GM18502 (cell line): Measurements from ENCODE around the gene PDGFB.

Experiments used
- ATAC-seq: cut with Tn5 transposase; IDR thresholded peaks from one replicate; pipeline ENCODE4 v1.9.1; 2021; ENCODE audit warnings: mild to moderate bottlenecking; ENCODE audit not compliant: unreplicated experiment, poor library complexity

The PDGFB gene

DNA sequence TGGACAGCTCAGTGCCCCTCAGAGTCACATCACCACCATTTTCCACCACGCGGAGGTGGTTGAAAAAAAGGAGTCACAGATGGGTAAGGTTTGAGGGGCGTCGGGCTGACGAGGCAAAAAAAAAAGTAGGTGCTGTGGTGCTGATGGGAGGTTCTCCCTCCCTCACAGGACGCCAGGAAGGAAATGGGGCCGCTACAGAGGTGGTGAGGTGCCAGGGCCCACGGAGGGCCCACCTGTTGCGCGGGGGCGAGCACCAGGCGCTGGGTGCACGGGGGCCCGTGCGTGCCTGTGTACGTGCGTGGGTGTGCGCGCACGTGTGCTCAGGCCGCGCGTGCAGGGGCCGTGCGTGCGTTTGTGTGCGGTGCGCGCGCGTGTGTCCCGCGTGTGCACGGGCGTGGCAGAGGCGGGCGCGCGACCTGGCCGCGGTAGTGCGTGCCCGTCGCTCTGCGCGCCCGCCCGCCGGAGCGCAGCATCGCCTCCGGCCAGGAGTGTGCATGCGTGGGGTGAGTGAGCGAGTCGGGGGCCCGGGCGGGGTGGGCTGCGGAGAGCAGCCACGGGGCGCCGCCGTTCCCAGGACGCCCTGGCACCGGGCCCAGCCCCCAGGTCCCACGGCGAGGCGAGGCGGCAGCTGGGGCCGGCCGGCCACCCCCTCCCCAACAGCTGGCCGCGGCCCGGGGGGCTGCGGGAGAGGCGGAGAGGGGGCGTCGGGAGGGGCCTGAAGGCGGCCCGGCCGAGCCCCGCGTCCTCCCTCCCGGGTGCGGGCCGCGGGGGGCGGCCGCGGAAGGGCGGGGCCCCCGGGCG lies 2.8 kb downstream of the PDGFB start:
- no peak for ATAC-seq

DNA sequence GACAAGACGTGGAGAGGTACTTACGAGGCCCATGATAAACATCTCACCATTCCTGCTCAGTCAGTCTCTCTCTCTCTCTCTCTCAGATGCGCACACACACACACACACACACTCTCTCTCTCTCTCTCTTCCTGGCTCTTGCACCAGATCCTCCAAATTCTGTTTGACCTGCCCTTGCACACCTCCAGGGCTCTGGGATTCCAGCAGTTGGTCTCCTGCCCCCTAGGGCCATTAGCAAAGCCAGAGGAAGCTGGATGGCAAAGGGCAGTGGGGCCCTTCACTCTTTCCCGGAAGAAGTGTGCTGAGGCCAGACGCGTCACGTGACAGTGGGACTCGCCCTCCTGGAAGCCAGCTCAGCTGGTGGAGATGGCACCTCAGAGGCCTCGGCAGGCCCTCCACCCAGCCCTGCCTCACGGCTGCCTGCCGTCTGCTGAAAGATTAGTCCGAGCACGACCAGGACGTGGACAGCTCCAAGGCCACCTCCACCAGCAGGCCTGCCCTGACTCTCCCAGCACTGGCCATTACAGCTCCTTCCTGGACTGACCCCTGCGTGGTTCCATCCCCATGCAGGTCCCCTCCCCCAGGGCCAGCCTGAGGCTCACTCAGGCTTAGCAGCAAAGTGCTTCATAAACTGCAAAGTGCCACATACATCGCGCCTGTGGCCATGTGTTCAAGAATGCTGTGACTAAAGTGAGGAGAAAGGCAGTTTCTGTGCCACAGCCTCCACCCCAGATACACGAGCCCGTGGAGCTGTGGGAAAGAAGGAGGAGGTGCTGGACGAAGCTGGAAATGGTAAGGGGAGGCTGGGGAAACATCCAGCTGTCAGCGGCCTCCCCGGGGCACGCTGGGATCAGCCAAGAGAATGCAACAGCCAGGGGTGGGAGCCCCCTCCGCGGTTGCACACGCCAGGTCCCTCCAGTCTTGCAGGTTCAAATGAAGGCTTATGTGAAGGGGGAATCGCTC lies 3.7 kb downstream of the PDGFB start:
- no peak for ATAC-seq

DNA sequence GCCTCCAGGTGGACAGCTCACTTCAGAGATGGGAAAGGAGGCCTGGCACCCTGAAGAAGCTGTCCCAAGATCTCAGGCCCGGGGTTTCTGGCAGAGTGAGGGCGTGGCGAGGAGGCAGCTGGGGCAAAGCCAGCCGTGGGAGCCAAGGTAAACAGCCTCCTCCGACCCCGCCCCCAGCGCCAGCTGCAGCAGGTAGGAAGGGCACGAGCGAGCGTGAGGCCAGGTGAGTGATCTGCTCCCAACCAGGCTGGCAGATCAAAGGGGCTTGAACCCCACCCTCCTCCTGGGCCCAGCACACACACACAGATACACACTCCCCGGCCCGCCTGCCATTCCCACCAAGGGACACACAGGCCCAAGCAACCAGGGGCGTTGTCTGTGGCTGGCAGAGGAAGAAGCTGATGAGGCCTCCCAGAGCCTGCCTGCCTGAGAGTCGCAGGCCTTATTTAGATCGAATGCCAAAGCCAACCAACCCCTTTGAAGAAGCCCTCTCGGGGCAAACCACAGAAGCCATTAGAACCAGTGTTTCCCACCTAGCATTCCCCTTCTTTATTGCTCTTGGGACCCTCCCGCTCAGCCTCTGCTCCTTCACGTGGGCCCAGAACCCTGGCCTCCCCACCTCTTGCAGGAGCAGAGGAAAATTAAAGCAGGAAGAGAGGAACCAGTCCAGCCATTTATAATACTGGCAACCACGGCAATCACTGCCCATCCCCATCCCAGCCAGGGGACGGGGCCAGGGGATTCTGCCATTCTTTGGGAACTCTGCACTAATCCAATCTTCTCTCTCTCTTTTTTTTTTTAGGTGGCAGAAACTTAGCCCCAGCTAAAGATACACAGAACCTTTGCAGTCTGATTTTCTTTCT lies 5.0 kb downstream of the PDGFB start:
- no peak for ATAC-seq

DNA sequence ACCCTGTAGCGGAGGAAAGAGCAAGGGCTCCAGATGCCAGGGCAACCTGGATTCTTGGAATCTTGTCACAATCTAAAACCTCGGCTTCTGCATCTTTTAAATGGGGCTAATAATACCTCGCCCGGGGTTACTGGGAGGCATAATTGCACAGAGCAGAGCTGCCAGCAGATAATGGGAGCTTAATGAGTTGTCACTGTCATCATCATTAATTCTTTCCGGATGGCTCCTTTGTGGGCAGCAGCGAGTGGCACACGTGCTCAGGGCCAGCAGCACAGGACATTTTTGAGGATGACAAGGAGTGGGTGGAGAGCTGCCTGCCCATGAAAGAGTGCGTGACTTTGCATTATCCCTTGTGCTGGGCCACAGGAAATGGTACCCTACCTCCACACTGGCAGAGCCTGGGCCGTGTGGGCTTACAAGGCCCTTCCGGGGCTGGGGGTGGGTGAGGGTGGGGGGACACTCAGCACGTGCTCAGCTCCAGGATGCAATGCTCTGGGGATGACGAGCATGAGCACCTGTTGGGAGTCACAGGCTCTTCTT lies 5.7 kb downstream of the PDGFB start:
- ATAC-seq = no peak

DNA sequence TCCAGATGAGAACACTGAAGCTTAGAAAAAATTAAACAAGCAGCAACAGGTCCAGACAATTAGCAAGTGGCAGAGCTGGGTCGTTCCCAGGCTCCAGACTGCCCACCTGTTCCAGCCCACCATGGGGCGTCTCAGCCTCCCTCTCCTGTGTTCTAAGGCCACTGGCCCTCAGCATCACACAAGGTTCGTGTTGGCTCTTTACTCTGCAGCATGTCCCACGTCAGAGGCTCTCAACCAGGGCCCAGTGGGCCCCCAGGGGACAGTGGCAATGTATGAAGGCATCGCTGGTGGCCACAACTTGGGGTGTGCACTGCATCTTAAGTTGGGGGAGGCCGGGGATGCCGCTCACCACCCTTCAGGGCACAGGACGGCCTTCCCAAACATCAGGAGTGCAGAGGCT lies 6.2 kb downstream of the PDGFB start:
- ATAC-seq = no peak

DNA sequence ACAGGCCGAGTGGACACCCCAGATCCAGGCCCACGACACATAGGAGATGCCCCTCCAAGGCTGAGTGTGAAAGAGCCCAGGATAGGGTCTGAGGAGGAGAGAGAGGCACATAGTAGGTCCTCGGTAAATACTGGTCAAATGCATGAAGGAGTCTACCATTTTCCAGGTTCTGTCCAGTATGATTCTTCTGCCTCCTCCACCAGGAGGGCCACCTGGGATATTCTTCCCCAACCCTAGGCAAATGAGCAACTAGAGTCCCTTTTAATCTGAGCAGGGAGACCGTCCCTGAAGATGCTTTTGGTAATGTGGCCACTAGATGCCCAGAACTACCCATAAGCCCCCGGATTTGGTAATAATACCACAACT lies 6.7 kb downstream of the PDGFB start:
- ATAC-seq = no peak

DNA sequence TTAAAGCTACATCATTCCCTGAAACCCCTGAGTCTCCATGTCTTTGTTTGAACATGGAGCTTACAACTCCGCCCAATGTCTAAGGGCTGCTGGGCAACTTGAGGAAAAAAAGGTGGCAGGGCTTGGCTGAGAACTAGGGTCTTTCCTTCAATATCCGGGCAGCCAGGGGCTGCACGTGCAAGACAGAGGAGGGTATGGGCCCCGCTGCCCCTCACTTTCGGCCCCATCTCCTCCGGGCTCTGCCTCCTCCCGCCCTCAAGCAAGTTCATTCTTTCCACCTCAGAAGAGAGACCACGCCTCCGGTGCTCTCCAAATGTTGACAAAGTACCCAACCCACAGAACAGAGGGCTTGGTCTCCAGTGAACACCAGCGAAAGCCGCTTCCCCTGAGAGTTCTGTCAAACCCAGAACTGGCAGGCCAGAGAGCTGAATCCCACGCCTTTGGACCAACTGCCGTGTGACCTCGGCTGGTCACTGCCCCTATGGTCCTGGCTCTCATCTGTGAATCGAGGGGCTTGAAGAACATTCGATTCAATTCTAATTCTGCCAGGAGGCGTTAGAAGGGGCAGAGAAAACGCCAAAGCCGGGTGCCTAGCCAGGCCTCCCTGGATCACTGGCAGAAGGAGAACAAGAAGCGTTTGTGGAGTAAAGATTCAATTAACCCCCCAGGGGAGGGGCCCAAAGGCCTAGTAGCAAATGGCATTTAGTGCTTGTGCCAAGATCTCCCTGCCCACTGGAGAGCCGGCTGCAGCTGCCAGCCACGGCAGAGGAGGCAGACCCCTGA lies 7.3 kb downstream of the PDGFB start:
- no peak for ATAC-seq

DNA sequence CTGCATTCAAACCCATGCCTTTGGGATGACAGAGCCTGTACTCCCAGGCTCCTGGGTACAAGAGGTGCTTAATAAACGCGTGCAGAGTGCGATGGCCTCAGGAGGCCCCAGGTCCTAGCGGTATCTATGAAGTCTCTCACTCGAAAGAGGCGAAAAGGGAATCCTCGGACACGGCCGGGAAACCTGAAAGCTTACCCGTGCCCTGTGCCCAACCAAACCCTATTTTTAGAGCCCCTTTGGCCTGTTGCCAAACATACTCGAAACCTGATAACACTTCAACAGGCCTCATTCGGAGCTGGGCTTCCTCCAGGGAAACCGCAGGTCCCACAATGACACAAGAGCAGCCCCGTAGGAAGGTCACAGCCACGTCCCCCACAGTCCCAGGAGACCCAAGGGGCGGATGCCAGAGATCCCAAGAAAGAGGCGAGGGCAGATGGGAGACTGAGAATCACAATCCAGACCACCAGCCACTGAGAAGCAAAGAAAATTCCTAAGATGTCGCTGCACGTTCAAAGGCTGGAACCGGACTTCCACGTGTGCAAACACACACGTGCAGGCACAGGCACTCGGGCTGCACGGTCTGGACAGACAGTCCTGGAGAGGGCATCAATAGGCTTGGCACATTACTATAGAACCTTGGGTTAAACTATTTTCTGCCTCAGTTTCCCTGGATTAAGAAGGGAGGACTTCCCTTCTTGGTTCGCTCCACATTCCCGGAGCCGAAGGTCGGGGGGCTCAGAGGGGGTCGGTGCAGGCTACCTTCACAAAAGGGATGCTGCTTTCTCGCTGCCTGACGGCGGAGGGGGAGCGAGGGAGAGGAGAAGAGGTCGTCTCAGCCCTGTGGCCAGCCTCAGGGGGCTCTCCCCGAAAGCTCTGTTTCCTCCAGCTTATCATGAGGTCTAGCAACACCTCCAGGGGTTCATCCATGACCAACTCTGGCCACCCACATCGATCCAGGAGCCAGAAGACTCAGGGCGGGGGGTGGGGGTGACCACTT lies 8.2 kb downstream of the PDGFB start:
- no peak for ATAC-seq

DNA sequence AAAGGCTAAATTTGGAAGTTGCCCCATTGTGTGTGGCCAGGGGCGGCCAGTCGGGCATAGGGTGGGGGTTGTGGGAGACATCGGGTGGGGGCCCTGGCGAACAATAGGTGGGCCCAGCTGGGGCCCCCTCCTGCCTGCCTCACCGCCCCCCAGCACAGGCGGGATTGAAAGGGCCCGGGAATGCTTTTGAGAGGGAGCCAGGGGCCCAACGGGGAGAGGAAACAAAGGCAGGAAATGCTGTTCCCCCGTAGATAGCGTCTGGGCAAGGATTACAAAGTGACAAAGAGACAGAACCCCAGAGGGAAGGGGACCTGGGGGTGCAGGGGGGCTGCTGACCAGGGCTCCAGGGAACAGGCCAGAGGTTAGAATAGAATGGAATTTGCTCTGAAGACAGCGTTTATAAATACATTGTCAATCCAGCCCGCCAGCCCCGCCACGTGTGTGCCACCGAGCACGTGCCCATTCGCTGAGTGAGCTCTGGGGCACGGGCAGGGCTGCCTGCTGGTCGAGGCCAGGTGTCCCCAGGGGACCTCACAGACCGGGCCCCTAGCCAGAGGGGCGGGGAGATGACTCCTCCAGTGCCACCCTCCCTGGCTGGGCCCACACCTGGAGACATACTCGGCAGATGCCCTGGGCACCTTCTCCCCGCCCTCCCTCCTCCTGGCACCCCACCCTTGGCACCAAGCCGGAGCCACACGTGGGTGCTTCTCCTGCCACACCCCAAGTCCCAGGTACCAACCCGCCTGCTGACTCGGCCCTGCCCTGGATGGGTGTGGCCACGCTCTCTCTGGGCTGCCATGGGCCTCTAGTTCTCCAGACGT lies 9.7 kb downstream of the PDGFB start:
- no peak for ATAC-seq

DNA sequence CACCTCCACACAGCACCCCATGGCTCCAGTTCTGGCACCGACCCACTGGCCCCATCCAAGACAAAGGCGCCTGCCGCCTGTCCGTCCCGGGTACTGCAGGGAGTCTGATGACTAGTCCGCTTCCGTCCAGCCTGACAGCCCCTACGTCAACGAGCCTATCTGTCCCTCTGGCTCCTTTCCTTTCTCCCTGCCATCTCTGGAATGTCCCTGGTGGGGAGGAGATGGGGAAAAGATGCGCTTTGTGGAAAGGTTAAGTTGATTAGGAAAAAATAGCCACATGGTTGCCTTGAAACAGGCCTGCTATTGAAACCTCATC lies 10.4 kb downstream of the PDGFB start:
- ATAC-seq = no peak

DNA sequence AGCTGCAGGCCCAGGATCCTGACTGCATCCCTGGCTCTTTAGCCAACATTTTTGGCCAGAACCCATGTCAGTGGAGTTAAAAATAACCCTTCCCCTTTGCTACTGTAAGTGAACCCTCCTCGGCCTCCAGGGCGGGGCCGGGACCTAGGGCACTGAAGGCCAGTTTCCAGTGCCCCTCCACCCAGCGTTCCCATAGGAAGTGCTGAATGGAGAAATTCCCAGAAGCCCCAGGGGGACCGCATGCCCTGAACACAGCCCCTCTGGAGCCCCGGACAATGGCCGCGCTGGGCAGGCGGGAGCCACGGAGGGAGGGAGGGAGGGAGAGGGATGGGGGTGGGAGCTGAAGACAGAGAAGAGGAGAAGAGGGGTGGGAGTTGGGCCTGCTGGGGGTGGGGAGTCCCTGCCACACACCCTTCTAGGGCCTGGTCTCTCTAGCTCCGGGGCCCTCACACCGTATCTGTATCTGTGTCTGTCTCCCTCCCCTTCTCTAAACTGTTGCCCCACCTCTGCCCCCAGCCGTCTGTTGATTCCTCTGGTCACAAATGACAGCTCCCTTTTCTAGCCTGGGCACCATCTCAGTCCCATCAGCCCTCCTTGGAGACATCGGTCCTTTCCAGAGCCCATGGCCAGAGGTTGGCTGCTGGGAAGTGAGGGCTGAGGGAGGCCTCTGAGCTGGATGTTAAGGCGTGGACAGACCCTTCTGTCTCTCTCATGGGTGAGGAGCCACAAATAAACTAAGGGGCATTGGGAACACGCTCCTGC lies 10.9 kb downstream of the PDGFB start:
- ATAC-seq = no peak

DNA sequence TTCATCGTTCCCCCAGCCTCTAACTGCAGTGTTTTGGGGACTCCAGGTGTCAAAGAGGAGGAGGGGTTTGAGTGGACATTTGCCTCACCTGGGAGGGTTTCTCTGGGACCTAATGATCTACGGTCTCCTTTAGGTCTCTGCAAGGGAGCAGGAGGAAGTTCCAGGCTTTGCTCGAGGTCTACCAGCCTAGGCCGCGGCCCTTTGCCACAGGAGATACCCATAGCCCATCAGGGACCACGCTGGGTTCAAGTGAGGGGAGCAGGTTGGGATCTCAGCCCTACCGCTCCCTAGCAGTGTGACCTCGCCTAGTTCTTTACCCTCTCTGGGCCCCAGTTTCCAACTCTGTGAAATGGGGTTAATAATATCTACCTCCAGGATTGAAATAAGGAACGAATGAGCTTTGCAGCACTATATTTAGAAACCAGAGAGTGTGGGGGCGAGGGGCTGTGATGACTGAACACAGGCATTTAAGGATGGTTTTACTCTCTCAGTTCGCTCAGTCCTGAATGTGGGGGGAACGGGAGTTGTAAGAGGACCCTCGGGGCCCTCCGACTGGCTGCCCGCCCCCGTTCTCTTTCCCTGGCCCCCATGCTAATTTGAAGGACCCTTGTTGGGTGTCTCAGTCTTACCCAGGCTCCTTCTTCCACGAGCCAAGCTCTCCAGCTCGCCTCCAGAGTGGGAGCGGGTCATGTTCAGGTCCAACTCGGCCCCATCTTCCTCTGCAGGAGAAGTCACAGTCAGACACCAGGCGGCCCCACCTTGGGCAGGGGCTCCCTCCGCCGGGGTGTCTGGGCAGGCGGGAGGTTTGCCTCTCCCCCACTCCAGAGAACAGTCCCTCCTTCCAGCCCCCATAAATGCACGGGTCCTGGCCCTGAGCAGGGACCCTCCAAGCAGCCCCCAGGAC lies 11.7 kb downstream of the PDGFB start:
- ATAC-seq = no peak

DNA sequence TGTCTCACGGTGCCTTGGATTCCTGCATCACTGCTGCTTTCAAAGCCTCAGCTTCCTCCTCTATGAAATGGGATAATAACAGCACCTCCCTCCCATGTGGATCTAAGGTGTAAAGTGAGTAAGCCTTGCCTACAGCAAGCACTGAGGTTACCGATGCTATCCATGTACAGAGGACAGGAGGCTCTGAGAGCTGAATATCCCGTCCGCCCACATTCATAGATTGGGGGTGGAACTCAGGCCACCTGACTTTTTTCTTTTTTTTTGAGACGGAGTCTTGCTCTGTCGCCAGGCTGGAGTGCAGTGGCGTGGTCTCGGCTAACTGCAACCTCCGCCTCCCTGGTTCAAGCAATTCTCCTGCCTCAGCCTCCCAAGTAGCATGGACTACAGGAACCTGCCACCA lies 12.5 kb downstream of the PDGFB start:
- no peak for ATAC-seq

DNA sequence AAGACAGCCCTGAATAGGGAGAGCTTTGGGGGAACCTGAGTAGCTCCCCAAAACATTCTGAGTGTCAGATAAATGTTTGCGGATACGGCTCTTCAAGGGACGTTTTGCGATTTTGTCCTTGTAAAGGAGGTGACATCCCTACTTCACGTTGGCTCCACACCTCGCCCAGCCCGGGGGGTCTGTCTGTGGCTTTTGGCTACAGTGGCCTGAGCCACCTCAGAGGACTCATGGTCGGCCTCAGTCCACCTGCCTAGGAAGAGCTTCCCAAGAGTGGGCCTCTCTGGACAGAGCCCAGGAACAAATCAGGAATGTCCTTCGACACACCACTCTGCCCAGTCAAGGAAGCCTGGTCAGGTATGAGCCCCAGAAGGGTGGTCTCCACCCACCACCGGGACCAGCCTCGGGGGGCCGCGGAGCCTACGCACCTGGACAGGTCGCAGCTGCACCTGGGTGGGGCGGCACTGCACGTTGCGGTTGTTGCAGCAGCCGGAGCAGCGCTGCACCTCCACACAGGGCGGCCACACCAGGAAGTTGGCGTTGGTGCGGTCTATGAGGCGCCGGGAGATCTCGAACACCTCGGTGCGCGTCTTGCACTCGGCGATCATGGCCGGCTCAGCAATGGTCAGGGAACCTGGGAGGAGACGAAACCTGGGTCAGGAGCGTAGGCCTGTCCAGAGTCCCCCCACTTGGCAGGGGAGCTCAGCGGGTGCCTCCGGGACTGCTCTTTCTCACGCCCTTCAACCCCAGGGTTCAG lies 13.4 kb downstream of the PDGFB start:
- no peak for ATAC-seq
